ENCODE data around the gene SPATA32. TPM values are rescaled to one million over a fixed set of nuclear protein-coding genes. Genes with fewer than 3 reads are reported as not detected.
"Not testable (repeated sequence)": the region's sequence is repeated elsewhere in the genome, so short reads cannot be mapped to it uniquely, and the experiment has no call there.

SPATA32 gene
- total RNA-seq, 1 experiment from 2014 or later, result not detected

GRCh38 chr17:45271603-45272002, 9.7 kb upstream of the SPATA32 start:
- DNase-seq (ENCODE audit: low read depth), result no peak

GRCh38 chr17:45270828-45271418, 9.0 kb upstream of the SPATA32 start:
- no peak for DNase-seq (ENCODE audit: low read depth)

GRCh38 chr17:45269912-45270311, 8.0 kb upstream of the SPATA32 start:
- no peak for DNase-seq (ENCODE audit: low read depth)

- DNase-seq (ENCODE audit: low read depth), result no peak
Measured at GRCh38 chr17:45267436-45268055, 5.7 kb upstream of the SPATA32 start.

GRCh38 chr17:45266372-45266926, 4.6 kb upstream of the SPATA32 start:
- no peak for DNase-seq (ENCODE audit: low read depth)

GRCh38 chr17:45265821-45266220, 3.9 kb upstream of the SPATA32 start:
- peak; percentile 95 for DNase-seq (ENCODE audit: low read depth)

- DNase-seq (ENCODE audit: low read depth), result no peak
Measured at GRCh38 chr17:45264988-45265387, 3.1 kb upstream of the SPATA32 start.

- DNase-seq (ENCODE audit: low read depth), result no peak
Measured at GRCh38 chr17:45264430-45264829, 2.5 kb upstream of the SPATA32 start.

GRCh38 chr17:45263477-45263860, 1.6 kb upstream of the SPATA32 start:
- no peak for DNase-seq (ENCODE audit: low read depth)

GRCh38 chr17:45262516-45263476, 902 bp upstream of the SPATA32 start:
- DNase-seq (ENCODE audit: low read depth), result peak; percentile 37

GRCh38 chr17:45260204-45260783, 1.6 kb downstream of the SPATA32 start:
- DNase-seq (ENCODE audit: low read depth), result peak; percentile 8

- DNase-seq (ENCODE audit: low read depth), result no peak
Measured at GRCh38 chr17:45258981-45259380, 2.9 kb downstream of the SPATA32 start.

- no peak for DNase-seq (ENCODE audit: low read depth)
Measured at GRCh38 chr17:45257115-45257514, 4.8 kb downstream of the SPATA32 start.

GRCh38 chr17:45256114-45256966, 5.6 kb downstream of the SPATA32 start:
- peak; percentile 21 for DNase-seq (ENCODE audit: low read depth)

- DNase-seq (ENCODE audit: low read depth), result no peak
Measured at GRCh38 chr17:45255358-45255757, 6.5 kb downstream of the SPATA32 start.

GRCh38 chr17:45253879-45254278, 8.0 kb downstream of the SPATA32 start:
- no peak for DNase-seq (ENCODE audit: low read depth)

GRCh38 chr17:45253237-45253636, 8.7 kb downstream of the SPATA32 start:
- not testable (repeated sequence) for DNase-seq (ENCODE audit: low read depth)

- no peak for DNase-seq (ENCODE audit: low read depth)
Measured at GRCh38 chr17:45251931-45252330, 10.0 kb downstream of the SPATA32 start.

GRCh38 chr17:45248132-45248957, 13.5 kb downstream of the SPATA32 start:
- no peak for DNase-seq (ENCODE audit: low read depth)
